Measurements from ENCODE around the gene ASAP2. TPM values are rescaled to one million over a fixed set of nuclear protein-coding genes. Genes with fewer than 3 reads are reported as not detected.

Gene ASAP2
- total RNA-seq, 2 experiments from 2014 or later, result 0.27 TPM; not detected in 1

DNA sequence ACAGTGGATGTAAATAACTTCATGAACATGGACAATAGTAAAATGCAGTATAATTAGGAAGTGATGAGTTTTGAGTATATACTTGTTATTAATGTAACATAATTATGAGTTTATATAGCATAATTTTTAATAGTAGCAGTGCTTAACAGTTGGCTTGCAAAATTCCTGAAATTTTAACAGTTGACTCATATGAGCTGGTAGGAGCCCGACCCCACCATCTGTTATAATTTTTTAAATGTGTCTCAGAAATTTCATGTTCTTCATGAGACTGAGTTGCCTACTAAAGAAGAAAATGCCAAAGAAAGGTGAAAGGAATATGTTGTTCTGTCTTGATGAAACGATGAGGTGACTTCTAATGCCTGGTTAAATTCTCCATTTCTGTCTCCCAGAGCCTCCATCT lies 154.1 kb downstream of the ASAP2 start:
- intact Hi-C loops (cut with micrococcal nuclease; ENCODE audit: unreplicated experiment), result no loop called here

DNA sequence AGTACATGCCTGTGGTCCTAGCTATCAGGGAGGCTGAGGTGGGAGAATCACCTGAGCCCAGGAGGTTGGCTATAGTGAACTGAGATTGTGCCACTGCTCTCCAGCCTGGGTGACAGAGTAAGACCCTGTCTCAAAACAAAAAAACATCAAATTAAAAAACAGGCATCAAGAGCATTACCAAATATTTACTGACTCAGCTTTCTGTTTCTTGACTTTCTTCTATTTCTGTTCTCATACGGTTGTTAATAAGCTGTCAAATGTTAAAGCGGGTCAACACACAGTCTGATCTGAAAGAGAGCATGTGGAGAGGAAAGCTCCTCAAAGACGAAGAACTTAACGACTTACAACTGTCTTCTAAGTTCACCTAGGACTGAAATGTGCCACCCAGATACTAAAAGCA lies 157.8 kb downstream of the ASAP2 start:
- H3K4me3 ChIP-seq (ENCODE audit: low read depth, low read length, poor library complexity, severe bottlenecking), result no peak overlapping the region
- DNase-seq (ENCODE audit: low spot score), result no peak
- POLR2A ChIA-PET, result interaction anchor here (0.6 to 0.7 kb wide), 2 partner anchors 21 to 731 kb away, joined by 3 to 4 read pairs; no protein-coding TSS in a partner anchor
- no peaks in the 10 kb centered on the region for H3K4me1 ChIP-seq (ENCODE audit: insufficient read depth, low read length, poor library complexity, severe bottlenecking)
- H4K20me1 ChIP-seq (ENCODE audit: insufficient read depth, low read length), result no peaks in the 10 kb centered on the region
- no peak overlapping the region for H3K4me2 ChIP-seq (ENCODE audit: low read length)
- no peak for TF ChIP-seq EZH2phosphoT487 (IDR thresholded peaks at IDR 0.05; ENCODE audit: borderline replicate concordance, low read depth, low read length)
- TF ChIP-seq, protein P1, sequence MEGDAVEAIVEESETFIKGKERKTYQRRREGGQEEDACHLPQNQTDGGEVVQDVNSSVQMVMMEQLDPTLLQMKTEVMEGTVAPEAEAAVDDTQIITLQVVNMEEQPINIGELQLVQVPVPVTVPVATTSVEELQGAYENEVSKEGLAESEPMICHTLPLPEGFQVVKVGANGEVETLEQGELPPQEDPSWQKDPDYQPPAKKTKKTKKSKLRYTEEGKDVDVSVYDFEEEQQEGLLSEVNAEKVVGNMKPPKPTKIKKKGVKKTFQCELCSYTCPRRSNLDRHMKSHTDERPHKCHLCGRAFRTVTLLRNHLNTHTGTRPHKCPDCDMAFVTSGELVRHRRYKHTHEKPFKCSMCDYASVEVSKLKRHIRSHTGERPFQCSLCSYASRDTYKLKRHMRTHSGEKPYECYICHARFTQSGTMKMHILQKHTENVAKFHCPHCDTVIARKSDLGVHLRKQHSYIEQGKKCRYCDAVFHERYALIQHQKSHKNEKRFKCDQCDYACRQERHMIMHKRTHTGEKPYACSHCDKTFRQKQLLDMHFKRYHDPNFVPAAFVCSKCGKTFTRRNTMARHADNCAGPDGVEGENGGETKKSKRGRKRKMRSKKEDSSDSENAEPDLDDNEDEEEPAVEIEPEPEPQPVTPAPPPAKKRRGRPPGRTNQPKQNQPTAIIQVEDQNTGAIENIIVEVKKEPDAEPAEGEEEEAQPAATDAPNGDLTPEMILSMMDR (conservative IDR thresholded peaks at IDR 0.05; ENCODE audit: low read length), result no peak
- H3K9me3 ChIP-seq (ENCODE audit: low read length), result no peaks in the 10 kb centered on the region
- H3K79me2 ChIP-seq (ENCODE audit: insufficient read depth, low read depth, low read length), result no peaks in the 10 kb centered on the region
- no peak overlapping the region for H3K27ac ChIP-seq (ENCODE audit: low read depth, low read length, poor library complexity, severe bottlenecking)
- H3K9me2 ChIP-seq (ENCODE audit: insufficient read depth, low read length), result no peaks in the 10 kb centered on the region
- H2AFZ ChIP-seq (ENCODE audit: low read length), result no peak overlapping the region
- no TSS peak for BruUV-seq (replicated peaks)
- CTCF ChIA-PET (ENCODE audit: unreplicated experiment), result no interaction called here
- intact Hi-C loops (cut with micrococcal nuclease; ENCODE audit: unreplicated experiment), result no loop called here
- no peaks in the 10 kb centered on the region for H3K36me3 ChIP-seq (ENCODE audit: insufficient read depth, low read length)

More for the DNA sequence above, 154.1 kb downstream of the ASAP2 start:
- Histone ChIP-seq H3K9me3 (ENCODE audit: low read length) (no peaks in the 10 kb centered on the region), H3K79me2 (ENCODE audit: insufficient read depth, low read depth, low read length) (no peaks in the 10 kb centered on the region), H3K4me3 (ENCODE audit: low read depth, low read length, poor library complexity, severe bottlenecking) (no peak overlapping the region), H3K27ac (ENCODE audit: low read depth, low read length, poor library complexity, severe bottlenecking) (no peak overlapping the region), H3K9me2 (ENCODE audit: insufficient read depth, low read length) (no peaks in the 10 kb centered on the region), H2AFZ (ENCODE audit: low read length) (no peak overlapping the region), H4K20me1 (ENCODE audit: insufficient read depth, low read length) (no peaks in the 10 kb centered on the region), H3K4me1 (ENCODE audit: insufficient read depth, low read length, poor library complexity, severe bottlenecking) (peaks cover 5% of the 10 kb centered on the region), H3K36me3 (ENCODE audit: insufficient read depth, low read length) (no peaks in the 10 kb centered on the region), H3K4me2 (ENCODE audit: low read length) (no peak overlapping the region)
- BruUV-seq (replicated peaks), result no TSS peak
- DNase-seq (ENCODE audit: low spot score), result no peak
- no peak for TF ChIP-seq EZH2phosphoT487 (IDR thresholded peaks at IDR 0.05; ENCODE audit: borderline replicate concordance, low read depth, low read length)
- TF ChIP-seq, protein P1 (conservative IDR thresholded peaks at IDR 0.05; ENCODE audit: low read length), result no peak
- CTCF ChIA-PET (ENCODE audit: unreplicated experiment), result no interaction called here
- POLR2A ChIA-PET, result no interaction called here

DNA sequence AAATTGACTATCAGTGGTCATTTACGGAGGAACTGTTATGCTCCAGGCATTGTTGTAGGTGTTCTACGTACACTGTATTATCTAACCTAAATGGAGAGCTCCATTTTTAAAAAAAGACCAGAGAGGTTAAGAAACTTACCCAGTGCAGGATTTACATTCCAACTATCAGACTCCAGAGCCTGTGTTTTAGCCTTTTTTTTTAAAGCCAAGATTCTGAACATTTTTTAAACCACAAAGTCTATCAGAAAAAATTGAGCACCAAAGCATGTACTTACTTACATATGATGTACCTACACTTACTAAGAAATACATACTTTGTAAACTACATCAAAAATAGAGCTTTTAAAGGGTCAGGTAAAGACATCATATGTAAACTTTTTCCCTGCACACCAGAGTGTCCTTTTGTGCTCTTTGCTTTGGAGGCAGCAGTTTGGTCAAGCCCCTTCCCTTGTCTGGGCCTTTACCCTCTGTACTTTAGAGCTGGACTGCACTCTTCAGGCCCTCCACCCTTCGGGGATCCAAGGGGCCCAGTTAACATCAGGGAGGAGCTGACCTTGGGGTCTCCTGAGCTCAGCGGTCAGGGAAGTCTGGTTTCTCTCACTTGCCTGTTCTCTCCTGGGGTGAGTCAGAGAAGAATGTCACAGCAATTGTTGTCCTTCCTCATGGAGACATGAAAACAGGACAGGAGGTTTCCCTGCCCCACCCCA lies 158.3 kb downstream of the ASAP2 start:
- Histone ChIP-seq H4K20me1 (ENCODE audit: insufficient read depth, low read length) (no peaks in the 10 kb centered on the region), H3K79me2 (ENCODE audit: insufficient read depth, low read depth, low read length) (no peaks in the 10 kb centered on the region), H3K4me1 (ENCODE audit: insufficient read depth, low read length, poor library complexity, severe bottlenecking) (no peaks in the 10 kb centered on the region), H3K4me2 (ENCODE audit: low read length) (no peak overlapping the region), H3K9me2 (ENCODE audit: insufficient read depth, low read length) (no peaks in the 10 kb centered on the region), H3K36me3 (ENCODE audit: insufficient read depth, low read length) (no peaks in the 10 kb centered on the region), H3K4me3 (ENCODE audit: low read depth, low read length, poor library complexity, severe bottlenecking) (no peak overlapping the region), H3K27ac (ENCODE audit: low read depth, low read length, poor library complexity, severe bottlenecking) (no peak overlapping the region), H2AFZ (ENCODE audit: low read length) (no peak overlapping the region), H3K9me3 (ENCODE audit: low read length) (no peaks in the 10 kb centered on the region)
- CTCF ChIA-PET (ENCODE audit: unreplicated experiment), result interaction anchor here (0.9 kb wide), 1 partner anchor 22 kb away, joined by 4 read pairs; no protein-coding TSS in a partner anchor
- BruUV-seq (replicated peaks), result no TSS peak
- TF ChIP-seq EZH2phosphoT487 (IDR thresholded peaks at IDR 0.05; ENCODE audit: borderline replicate concordance, low read depth, low read length), result no peak
- intact Hi-C loops (cut with micrococcal nuclease; ENCODE audit: unreplicated experiment), result no loop called here
- DNase-seq (ENCODE audit: low spot score), result no peak
- POLR2A ChIA-PET, result interaction anchor here (0.6 to 1.2 kb wide), 3 partner anchors 17 to 730 kb away, joined by 3 to 4 read pairs (median 3); no protein-coding TSS in a partner anchor
